ENCODE data around the gene TTLL1. TPM values are rescaled to one million over a fixed set of nuclear protein-coding genes. Genes with fewer than 3 reads are reported as not detected.

TTLL1 gene
- total RNA-seq, 4 donors from 2014 or later = 1.1 to 3.8 (median 2.8) TPM

DNA sequence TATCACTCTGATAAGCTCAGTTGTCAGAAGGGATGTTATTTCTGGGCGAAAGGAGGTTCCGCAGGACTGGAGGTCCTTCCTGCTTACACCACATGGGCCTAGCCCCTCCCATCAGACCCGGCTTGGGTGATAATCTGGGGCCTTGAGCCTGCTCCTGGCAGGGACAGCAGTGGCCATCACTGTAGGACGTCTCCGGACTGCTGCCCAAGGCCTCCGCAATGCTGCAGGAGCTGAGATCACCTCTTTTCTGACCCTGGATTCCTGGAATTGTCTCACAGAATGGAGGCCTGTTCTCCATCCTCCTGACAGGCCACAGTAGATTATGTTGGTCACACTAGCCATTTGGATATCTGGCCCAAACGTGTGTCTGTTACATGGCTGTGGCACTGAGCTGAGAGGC, 12.1 kb upstream of the TTLL1 start:
- in situ Hi-C loops (cut with MboI; ENCODE audit: low pct_ligation_motif_present in 1 of 4, low pct_unique_long_range_greater_than_20kb in 1 of 4, low sequenced_read_pairs in 3 of 4) (no loop called here), intact Hi-C loops (cut with DNase I; ENCODE audit: low total_unique reads) (no loop called here)
- Histone ChIP-seq H3K27me3 (no peaks in the 10 kb centered on the region), H3K4me3 (no peak overlapping the region), H3K27ac (no peak overlapping the region), H3K36me3 (no peaks in the 10 kb centered on the region), H3K9me3 (peaks cover 0 to 7% of the 10 kb centered on the region in 2 donors), H3K4me1 (peaks cover 0 to 3% (median 0%) of the 10 kb centered on the region in 4 donors)
- TF ChIP-seq, protein P1, sequence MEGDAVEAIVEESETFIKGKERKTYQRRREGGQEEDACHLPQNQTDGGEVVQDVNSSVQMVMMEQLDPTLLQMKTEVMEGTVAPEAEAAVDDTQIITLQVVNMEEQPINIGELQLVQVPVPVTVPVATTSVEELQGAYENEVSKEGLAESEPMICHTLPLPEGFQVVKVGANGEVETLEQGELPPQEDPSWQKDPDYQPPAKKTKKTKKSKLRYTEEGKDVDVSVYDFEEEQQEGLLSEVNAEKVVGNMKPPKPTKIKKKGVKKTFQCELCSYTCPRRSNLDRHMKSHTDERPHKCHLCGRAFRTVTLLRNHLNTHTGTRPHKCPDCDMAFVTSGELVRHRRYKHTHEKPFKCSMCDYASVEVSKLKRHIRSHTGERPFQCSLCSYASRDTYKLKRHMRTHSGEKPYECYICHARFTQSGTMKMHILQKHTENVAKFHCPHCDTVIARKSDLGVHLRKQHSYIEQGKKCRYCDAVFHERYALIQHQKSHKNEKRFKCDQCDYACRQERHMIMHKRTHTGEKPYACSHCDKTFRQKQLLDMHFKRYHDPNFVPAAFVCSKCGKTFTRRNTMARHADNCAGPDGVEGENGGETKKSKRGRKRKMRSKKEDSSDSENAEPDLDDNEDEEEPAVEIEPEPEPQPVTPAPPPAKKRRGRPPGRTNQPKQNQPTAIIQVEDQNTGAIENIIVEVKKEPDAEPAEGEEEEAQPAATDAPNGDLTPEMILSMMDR (IDR thresholded peaks at IDR 0.05) = no peak
- TF ChIP-seq POLR2A (IDR thresholded peaks at IDR 0.05) (no peak), EP300 (IDR thresholded peaks at IDR 0.05; ENCODE audit: low read depth) (no peak), POLR2AphosphoS5 (IDR thresholded peaks at IDR 0.05) (no peak)
- 93% methylated on average over 7 of the region's 7 CpGs; no CpG with 5 or more reads in 1 of the 2 donors for WGBS, 2 donors (ENCODE audit: low coverage in 1 of 2)
- no peak for DNase-seq

GRCh38 chr22:43100225-43100624, 11.0 kb upstream of the TTLL1 start:
- intact Hi-C loops (cut with DNase I; ENCODE audit: low total_unique reads) (no loop called here), in situ Hi-C loops (cut with MboI; ENCODE audit: low pct_ligation_motif_present in 1 of 4, low pct_unique_long_range_greater_than_20kb in 1 of 4, low sequenced_read_pairs in 3 of 4) (no loop called here)
- H3K9me3 ChIP-seq = peaks cover 0 to 7% of the 10 kb centered on the region in 2 donors
- H3K4me1 ChIP-seq = peaks cover 0 to 3% (median 0%) of the 10 kb centered on the region in 4 donors
- H3K4me3 ChIP-seq = no peak overlapping the region
- DNase-seq = no peak
- no peaks in the 10 kb centered on the region for H3K27me3 ChIP-seq
- no peaks in the 10 kb centered on the region for H3K36me3 ChIP-seq
- no peak overlapping the region for H3K27ac ChIP-seq
- WGBS, 2 donors (ENCODE audit: low coverage in 1 of 2) = 33 to 50% methylated on average over 3 to 5 of the region's 5 CpGs
- TF ChIP-seq EP300 (IDR thresholded peaks at IDR 0.05; ENCODE audit: low read depth) = no peak
- TF ChIP-seq, protein P1 (IDR thresholded peaks at IDR 0.05) = no peak
- no peak for TF ChIP-seq POLR2AphosphoS5 (IDR thresholded peaks at IDR 0.05)
- TF ChIP-seq POLR2A (IDR thresholded peaks at IDR 0.05) = no peak

DNA sequence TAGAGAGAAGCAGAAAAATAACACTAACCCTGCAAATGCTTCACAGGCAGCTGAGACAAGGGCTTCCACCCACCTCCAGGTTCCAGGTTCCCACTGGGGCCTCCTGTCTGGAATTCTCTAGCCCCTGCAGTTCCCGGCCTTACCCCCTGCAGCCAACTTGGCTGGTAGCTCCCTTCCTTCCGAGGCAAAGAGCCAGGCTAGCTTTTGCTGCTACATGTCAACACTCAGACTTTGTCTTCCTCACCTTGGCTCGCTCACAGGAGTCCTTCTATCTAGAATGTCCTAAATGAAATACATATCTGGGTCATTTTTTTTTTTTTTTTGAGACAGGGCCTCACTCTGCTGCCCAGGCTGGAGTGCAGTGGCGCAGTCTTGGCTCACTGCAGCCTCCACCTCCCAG, 9.9 kb upstream of the TTLL1 start:
- intact Hi-C loops (cut with DNase I; ENCODE audit: low total_unique reads) = no loop called here

DNA sequence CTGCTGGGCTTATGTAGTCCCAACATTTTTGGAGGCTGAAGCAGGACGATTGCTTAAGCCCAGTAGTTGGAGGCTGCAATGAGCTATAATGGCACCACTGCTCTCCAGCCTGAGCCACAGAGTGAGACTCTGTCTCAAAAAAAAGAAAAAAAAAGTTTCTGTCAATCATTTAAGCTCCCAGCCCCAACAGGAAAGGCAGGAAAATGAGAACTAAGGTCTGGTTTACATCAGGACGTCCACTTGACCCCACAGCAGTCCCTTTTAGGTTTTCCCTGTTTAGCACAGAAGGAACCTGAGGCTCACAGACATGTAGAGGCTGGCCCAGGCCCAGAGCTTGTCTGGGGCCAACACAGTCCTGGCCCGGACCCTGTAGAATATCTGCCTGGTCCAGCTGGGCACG, 9.2 kb upstream of the TTLL1 start:
- in situ Hi-C loops (cut with MboI; ENCODE audit: low pct_ligation_motif_present in 1 of 4, low pct_unique_long_range_greater_than_20kb in 1 of 4, low sequenced_read_pairs in 3 of 4) = no loop called here
- Histone ChIP-seq H3K36me3 (no peaks in the 10 kb centered on the region), H3K9me3 (peaks cover 0 to 7% of the 10 kb centered on the region in 2 donors), H3K4me1 (no peaks in the 10 kb centered on the region), H3K27me3 (no peaks in the 10 kb centered on the region), H3K27ac (no peak overlapping the region), H3K4me3 (no peak overlapping the region)
- 59% methylated on average over 4 of the region's 4 CpGs; no CpG with 5 or more reads in 1 of the 2 donors for WGBS, 2 donors (ENCODE audit: low coverage in 1 of 2)
- no peak for TF ChIP-seq POLR2A (IDR thresholded peaks at IDR 0.05)
- DNase-seq = no peak
- intact Hi-C loops (cut with DNase I; ENCODE audit: low total_unique reads) = no loop called here

More for the DNA sequence above, 9.9 kb upstream of the TTLL1 start:
- H3K27ac ChIP-seq = no peak overlapping the region
- no peak for DNase-seq
- H3K9me3 ChIP-seq = peaks cover 0 to 7% of the 10 kb centered on the region in 2 donors
- WGBS, 2 donors (ENCODE audit: low coverage in 1 of 2) = 94 to 100% methylated on average over 1 to 4 of the region's 4 CpGs
- in situ Hi-C loops (cut with MboI; ENCODE audit: low pct_ligation_motif_present in 1 of 4, low pct_unique_long_range_greater_than_20kb in 1 of 4, low sequenced_read_pairs in 3 of 4) = no loop called here
- H3K4me3 ChIP-seq = no peak overlapping the region
- H3K36me3 ChIP-seq = no peaks in the 10 kb centered on the region
- no peaks in the 10 kb centered on the region for H3K27me3 ChIP-seq
- no peak for TF ChIP-seq EP300 (IDR thresholded peaks at IDR 0.05; ENCODE audit: low read depth)
- TF ChIP-seq, protein P1 (IDR thresholded peaks at IDR 0.05) = no peak
- no peak for TF ChIP-seq POLR2A (IDR thresholded peaks at IDR 0.05)
- no peak for TF ChIP-seq POLR2AphosphoS5 (IDR thresholded peaks at IDR 0.05)
- H3K4me1 ChIP-seq = peaks cover 0 to under 1% (median 0%) of the 10 kb centered on the region in 4 donors

GRCh38 chr22:43096420-43096819, 7.2 kb upstream of the TTLL1 start:
- in situ Hi-C loops (cut with MboI; ENCODE audit: low pct_ligation_motif_present in 1 of 4, low pct_unique_long_range_greater_than_20kb in 1 of 4, low sequenced_read_pairs in 3 of 4) = no loop called here

More at GRCh38 chr22:43096420-43096819, 7.2 kb upstream of the TTLL1 start:
- Histone ChIP-seq H3K36me3 (no peaks in the 10 kb centered on the region), H3K27ac (no peak overlapping the region), H3K4me1 (no peaks in the 10 kb centered on the region), H3K4me3 (no peak overlapping the region), H3K9me3 (peaks cover 0 to 7% of the 10 kb centered on the region in 2 donors), H3K27me3 (no peaks in the 10 kb centered on the region)
- intact Hi-C loops (cut with DNase I; ENCODE audit: low total_unique reads) = no loop called here
- WGBS, 2 donors (ENCODE audit: low coverage in 1 of 2) = 89 to 91% methylated on average over 3 to 8 of the region's 8 CpGs
- TF ChIP-seq POLR2AphosphoS5 (IDR thresholded peaks at IDR 0.05) (no peak), POLR2A (IDR thresholded peaks at IDR 0.05) (no peak), EP300 (IDR thresholded peaks at IDR 0.05; ENCODE audit: low read depth) (no peak)
- TF ChIP-seq, protein P1 (IDR thresholded peaks at IDR 0.05) = no peak
- no peak for DNase-seq
